ENCODE measurements around the gene C3orf38.

The C3orf38 gene

GRCh38 chr3:88149509-88150362 is at the start of gene C3orf38 (continued):
- TF ChIP-seq ZNF473 (tag by site-specific recombination; IDR thresholded peaks at IDR 0.05) (no peak), ZNF169 (tag by site-specific recombination; IDR thresholded peaks at IDR 0.05) (no peak), HOXC10 (CRISPR knock-in tag; IDR thresholded peaks at IDR 0.05) (no peak), PBX3 (CRISPR knock-in tag; IDR thresholded peaks at IDR 0.05) (no peak), ZNF580 (tag by site-specific recombination; IDR thresholded peaks at IDR 0.05) (peak; percentile 86), ZNF585B (tag by site-specific recombination; IDR thresholded peaks at IDR 0.05) (no peak), ZNF544 (tag by site-specific recombination; IDR thresholded peaks at IDR 0.05) (no peak), ZNF350 (tag by site-specific recombination; IDR thresholded peaks at IDR 0.05) (no peak), TCF7L2 (IDR thresholded peaks at IDR 0.05; ENCODE audit: borderline replicate concordance, low read depth, low read length) (no peak; the same call in 1 of the 2 replicates), ZEB2 (tag by site-specific recombination; IDR thresholded peaks at IDR 0.05) (peak; percentile 80), WT1 (tag by site-specific recombination; IDR thresholded peaks at IDR 0.05) (0 out of 2 replicates have a peak, but pooled peaks have one; percentile 9), REST (tag by site-specific recombination; IDR thresholded peaks at IDR 0.05) (no peak; the same call in none of the 2 replicates), ZNF660 (tag by site-specific recombination; IDR thresholded peaks at IDR 0.05) (peak; percentile 74; the same call in 1 of the 2 replicates), PRDM4 (tag by site-specific recombination; IDR thresholded peaks at IDR 0.05) (no peak), ZNF510 (tag by site-specific recombination; IDR thresholded peaks at IDR 0.05; ENCODE audit: insufficient replicate concordance) (peak; percentile 23), KLF9 (tag by site-specific recombination; IDR thresholded peaks at IDR 0.05; ENCODE audit: low read depth) (peak; percentile 60), ZNF76 (tag by site-specific recombination; IDR thresholded peaks at IDR 0.05; ENCODE audit: borderline replicate concordance, low read depth) (peak; percentile 89), ZNF514 (tag by site-specific recombination; IDR thresholded peaks at IDR 0.05) (no peak), KLF17 (tag by site-specific recombination; IDR thresholded peaks at IDR 0.05) (0 out of 2 replicates have a peak, but pooled peaks have one; percentile 67), ZNF2 (tag by site-specific recombination; IDR thresholded peaks at IDR 0.05) (peak; percentile 64; the same call in 1 of the 2 replicates), ZNF214 (tag by site-specific recombination; IDR thresholded peaks at IDR 0.05; ENCODE audit: borderline replicate concordance) (no peak), REPIN1 (tag by site-specific recombination; IDR thresholded peaks at IDR 0.05; ENCODE audit: low read depth) (no peak), ZSCAN23 (tag by site-specific recombination; IDR thresholded peaks at IDR 0.05) (no peak), ZNF280C (tag by site-specific recombination; IDR thresholded peaks at IDR 0.05) (no peak), ZNF280D (tag by site-specific recombination; IDR thresholded peaks at IDR 0.05) (no peak)

Measured in HEK293 (cell line).